Testis (tissue), 2 donors: Measurements from ENCODE around the gene MAPK12.

Experiments used
- POLR2A ChIP-seq: fragments of 450-650 bp; IDR thresholded peaks from one replicate; pipeline ENCODE4 v1.6.1; 2017; ENCODE audit warnings: antibody characterized with exemption, mild to moderate bottlenecking, moderate library complexity
- TF ChIP-seq, protein P1 (sequence below), 3 experiments: fragments of 450-650 bp in 2 of 3; fragments of 200-600 bp in 1 of 3; sonication (generic) in 1 of 3; IDR thresholded peaks; one replicate each; pipeline ENCODE4 v1.5.1; 2016 to 2019; ENCODE audit warnings: antibody characterized with exemption in 3 of 3, mild to moderate bottlenecking in 2 of 3, moderate library complexity in 1 of 3

DNA sequence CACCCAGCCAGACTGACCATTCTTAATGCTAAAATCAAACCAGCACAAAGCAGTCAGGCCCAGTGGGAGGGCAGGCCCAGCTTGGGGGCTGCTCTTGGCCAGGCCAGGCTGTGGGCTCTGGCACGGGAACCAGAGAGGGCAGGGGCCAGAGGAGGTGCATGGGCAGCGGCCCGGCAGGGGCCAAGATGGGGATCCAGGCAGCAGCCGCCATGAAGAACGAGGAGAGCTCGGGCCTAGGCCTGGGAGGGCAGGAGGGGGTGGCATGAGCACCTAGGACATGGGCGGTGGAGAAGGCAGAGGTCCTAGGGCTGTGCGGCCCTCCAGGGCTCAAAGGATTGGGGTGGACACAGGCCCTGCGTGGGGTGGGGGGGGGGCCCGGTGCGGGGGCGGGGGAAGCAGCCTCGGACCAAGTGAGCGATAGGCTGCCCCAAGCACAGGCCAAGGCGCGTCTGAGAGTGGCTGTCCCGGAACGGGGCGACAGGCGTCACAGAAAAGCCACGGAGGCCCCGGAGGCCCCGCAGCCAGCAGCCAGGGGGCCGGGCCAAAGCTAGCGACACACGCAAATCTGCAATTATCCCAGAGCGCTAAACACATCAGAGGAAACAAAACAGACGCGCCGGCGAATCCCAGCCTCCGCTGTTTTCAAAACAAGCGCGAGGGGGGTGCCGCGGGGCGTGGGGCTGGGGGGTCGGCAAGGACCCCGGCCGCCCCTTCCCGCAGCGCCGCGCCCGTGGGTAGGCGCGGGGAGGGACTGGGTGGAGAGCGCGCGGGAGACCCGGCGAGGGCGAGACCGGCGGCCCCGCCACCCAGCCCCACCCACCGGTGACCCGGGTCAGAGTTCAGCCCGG, 37.7 kb upstream of the MAPK12 start:
- TF ChIP-seq POLR2A: no peak
- TF ChIP-seq, protein P1, sequence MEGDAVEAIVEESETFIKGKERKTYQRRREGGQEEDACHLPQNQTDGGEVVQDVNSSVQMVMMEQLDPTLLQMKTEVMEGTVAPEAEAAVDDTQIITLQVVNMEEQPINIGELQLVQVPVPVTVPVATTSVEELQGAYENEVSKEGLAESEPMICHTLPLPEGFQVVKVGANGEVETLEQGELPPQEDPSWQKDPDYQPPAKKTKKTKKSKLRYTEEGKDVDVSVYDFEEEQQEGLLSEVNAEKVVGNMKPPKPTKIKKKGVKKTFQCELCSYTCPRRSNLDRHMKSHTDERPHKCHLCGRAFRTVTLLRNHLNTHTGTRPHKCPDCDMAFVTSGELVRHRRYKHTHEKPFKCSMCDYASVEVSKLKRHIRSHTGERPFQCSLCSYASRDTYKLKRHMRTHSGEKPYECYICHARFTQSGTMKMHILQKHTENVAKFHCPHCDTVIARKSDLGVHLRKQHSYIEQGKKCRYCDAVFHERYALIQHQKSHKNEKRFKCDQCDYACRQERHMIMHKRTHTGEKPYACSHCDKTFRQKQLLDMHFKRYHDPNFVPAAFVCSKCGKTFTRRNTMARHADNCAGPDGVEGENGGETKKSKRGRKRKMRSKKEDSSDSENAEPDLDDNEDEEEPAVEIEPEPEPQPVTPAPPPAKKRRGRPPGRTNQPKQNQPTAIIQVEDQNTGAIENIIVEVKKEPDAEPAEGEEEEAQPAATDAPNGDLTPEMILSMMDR (IDR thresholded peaks at IDR 0.05): no peak
